HG03060 (cell line): ENCODE measurements around the gene IMP3.
"Not testable (repeated sequence)": the region's sequence is repeated elsewhere in the genome, so short reads cannot be mapped to it uniquely, and the experiment has no call there.

Experiments used
- ATAC-seq: cut with Tn5 transposase; IDR thresholded peaks from one replicate; pipeline ENCODE4 v1.9.1; 2021; ENCODE audit warnings: low read depth, moderate number of reproducible peaks; ENCODE audit not compliant: unreplicated experiment

IMP3 gene, protein sequence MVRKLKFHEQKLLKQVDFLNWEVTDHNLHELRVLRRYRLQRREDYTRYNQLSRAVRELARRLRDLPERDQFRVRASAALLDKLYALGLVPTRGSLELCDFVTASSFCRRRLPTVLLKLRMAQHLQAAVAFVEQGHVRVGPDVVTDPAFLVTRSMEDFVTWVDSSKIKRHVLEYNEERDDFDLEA

DNA sequence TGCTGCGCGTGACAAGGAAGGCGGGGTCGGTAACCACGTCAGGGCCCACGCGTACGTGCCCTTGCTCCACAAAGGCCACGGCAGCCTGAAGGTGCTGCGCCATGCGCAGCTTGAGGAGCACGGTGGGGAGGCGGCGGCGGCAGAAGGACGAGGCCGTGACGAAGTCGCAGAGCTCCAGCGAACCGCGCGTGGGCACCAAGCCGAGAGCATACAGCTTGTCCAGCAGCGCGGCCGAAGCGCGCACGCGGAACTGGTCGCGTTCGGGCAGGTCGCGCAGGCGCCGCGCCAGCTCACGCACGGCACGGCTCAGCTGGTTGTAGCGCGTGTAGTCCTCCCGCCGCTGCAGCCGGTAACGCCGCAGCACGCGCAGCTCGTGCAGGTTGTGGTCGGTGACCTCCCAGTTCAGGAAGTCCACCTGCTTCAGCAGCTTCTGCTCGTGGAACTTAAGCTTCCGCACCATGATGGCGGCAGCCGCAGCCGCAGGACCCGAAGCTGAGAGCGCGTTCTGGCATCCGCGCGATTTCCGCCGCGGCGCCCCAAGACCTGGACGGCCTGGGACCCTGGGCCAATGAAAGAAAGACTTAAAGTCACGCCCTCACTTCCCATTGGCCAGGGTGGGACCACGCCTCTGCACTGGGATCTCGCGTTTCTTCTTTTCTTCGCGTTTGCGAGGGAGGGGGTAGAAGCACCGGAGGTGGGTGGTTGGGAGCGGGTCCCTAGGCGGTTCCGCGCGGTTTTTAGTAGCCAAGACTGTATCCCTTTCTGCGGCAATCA is at the start of gene IMP3:
IMP3 (minus strand) TSS at position 516 of the 774 bp plus-strand sequence; CDS start at position 460, 56 bp downstream.
- peak; percentile 76 for ATAC-seq

DNA sequence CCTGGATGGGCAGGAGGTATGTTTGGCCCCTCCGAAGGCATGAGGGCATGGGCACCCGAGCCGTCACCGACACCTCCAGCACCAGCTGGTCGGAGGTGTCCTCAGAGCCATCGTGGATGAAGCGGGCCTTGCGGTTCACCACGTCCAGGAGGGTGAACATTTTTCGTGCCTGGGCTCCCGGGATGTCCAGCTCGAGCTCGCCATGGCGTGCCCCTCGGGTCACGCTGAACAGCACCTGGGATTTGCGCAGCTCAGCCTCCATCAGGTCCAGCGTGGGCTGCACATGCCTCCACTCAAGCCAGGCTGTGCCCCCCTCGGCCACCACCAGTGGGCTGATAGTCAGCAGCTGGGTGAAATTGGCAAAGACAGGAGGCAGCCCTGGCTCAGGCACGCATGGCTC is 49.4 kb upstream of the IMP3 start:
- not testable (repeated sequence) for ATAC-seq

DNA sequence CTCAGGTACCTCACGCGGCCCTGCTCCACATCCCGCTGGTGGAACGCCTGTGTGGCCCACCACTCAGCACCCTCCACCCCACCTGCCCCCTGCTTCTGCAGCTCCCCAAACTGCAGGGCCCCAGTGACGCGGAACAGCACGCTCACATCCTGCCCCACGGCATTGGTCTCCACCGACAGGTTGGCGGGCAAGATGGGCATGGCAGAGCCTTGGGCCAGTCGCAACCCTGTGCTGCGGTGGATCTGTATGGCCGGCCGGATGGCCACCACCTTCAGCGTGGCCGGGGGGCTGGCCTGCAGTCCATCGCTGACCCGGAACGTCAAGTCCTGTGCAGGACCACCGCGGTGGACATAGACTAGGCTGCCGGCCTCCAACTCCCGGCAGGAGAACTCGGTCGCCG is 48.8 kb upstream of the IMP3 start:
- ATAC-seq, result no peak

DNA sequence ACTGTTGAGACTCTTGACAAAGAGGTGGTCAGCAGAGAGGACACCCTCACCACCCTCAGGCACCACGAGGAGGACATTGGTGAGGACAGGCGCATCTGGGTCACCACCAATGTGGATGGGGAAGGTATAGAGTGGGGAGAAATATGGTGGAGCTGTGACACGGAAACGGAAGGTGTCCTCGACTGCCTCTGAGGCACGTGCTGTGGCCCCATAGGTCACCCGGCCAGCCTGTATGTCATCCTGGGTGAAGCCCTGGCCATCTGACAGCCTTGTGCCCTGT is 48.2 kb upstream of the IMP3 start:
- no peak for ATAC-seq

DNA sequence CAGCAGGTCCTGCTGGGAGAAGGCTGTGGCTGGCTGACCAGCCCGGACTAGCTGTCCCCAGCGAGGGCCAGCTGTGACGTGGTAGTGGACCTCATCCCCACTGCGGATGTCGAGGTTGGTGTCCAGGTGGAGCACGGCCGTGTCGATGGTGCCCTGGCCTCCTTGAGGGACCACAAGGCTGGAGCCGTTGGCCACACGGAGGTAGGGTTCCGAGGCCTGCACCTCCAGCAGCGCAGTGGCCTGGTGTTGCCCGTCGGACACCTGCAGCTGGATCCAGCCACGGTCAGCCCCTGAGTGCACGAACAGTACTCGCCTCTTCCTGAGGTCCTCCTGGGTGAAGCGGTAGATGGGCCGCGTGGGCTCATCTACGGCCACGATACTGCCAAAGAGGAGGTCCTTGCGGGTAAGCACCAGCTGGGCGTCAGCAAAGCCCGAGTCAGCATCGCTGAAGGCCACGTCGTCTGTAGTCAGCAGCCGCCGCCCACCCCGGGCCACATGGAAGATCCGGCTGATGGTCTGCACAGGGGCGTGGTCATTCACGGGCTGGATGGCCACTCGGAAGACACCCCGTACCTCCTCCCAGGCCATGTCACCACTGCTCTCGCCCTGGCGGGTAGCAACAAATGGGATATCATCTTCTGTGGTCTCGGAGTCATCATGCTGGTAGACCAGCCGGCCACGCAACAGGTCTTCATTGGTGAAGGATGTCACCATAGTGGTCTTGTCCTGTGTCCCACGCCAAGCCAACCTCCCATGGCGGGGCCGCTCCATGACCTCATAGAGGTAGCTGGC is 47.7 kb upstream of the IMP3 start:
- ATAC-seq, result no peak

DNA sequence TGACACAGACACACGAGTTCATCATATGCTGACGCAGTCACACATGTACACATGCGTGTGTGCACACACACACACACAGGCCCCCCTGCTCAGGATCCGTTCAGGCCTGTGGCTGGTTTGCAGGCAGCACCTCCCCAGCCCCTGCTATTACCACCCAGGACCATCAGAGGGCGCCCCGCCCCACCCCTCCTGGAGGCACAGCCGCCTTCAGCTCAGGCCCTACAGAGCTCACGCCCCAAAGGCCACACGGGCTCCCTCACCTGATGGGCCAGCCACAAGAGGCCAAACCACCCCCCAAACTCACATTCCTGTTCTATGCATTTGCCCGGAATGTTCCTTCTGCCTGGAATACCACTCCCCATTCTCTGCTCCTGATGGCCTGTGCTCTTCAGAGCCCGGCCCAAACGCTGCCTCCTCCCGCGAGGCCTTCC is 46.2 kb upstream of the IMP3 start:
- ATAC-seq, result not testable (repeated sequence)

DNA sequence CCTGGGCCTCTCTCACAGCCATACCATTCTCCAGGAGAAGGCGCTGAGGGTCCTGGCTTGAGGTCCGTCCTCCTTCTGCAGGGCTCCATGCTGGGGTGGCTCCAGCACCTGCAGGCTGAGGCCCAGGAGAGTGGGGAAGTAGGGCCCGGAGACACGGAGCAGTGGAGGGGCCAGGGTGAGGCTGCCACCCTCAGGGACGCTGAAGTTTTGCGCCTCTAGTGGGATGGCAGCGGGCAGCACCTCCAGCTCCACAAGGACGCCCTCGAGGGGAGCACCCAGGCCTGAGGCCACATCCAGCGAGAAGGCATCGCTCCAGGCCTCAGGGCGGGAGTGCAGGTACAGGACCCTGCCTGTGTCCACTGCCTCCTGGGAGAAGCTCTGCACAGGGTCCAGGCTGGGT is 45.2 kb upstream of the IMP3 start:
- no peak for ATAC-seq

DNA sequence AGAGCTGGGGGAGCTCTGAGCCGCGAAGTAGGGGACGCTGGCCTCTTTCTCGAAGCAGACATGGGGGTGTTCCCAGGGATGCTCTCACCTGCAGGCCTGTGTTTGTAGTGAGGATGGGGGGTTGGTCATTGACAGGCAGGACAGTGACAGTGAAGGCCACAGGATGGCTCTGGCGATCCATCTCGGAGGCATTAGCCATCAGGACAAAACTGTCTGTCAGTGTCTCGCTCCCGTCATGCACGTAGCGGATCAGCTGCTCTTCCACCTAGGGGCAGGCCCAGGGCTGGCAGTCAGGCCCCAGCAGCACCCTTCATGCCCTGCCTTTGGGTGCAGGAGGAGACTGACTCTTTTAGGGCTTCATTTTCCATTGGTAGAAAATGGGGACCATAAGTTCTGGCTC is 44.6 kb upstream of the IMP3 start:
- ATAC-seq, result no peak

DNA sequence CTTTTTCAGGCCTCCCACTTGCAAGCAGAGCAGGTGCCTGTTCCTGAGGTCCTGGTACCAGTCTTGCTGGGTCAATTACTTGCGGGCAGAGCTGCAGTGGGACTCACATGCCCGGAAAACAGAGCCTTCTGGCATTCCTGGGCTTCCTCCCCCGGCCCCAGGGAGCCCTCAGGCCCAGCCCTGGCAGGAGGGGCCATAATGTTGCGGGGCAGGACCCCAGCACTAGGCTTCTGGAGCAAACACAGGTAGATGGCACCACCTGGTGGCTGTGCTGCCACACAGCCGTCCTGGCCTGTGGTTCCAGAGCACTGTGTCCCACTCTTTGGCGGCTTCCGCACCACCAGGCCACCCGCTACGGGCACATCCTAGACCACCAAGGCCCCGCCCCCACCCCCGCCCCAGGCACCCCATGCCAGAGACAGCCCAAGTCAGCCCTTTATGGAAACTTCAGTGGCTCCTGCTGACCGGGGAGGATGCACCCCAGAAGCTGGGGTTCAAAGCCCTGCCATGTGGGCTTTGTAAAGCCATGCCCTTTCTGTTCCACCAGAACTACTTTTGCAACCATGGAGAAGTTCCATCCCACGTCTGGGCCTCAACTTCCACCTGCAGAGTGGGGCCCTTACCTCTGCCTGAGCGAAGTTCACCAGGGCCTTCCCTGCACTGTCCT is 43.8 kb upstream of the IMP3 start:
- not testable (repeated sequence) for ATAC-seq

DNA sequence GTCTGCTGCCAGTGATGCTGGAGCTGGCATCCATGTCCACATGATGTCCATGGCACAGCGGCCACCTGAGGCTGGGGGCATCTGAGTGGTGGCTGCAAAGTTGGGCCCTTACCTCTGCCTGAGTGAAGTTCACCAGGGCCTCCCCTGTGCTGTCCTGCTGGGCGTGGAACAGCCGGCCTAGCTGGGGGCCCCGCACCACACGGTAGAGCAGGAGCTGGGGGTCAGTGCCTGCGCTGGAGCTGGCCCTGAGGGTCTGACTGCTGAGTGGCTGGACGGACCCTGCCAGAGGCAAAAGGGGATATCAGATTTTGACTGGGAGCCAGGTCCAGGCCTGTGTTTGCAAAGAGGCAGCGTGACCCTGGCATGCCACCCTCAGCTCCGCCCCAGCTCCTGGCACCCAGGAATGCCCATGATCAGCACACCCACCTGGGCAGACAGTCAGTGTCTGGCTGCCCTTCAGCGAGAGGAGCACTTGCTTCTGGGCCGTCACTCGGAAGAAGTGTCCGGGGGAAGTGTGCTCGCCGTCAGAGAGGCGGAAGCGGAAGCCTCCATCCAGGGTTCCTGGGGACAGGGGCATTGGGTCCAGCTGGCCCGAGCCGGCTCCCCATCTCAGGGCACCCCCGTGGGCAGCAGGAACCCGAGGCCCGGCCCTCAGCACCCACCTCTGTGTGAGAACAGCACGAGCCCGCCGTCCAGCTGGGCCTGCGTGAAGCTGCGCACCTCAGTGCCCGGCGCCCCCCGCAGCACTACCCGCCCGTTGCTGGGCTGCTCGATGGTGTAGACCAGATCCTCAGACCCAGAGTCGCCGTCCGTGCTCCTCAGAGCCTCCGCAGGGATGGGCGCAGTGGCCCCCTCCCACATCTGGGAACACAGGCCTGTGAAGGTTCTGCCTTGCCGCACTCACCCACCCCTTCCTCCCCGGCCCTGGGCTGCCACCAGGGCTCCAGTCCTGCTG is 42.4 kb upstream of the IMP3 start:
- no peak for ATAC-seq

DNA sequence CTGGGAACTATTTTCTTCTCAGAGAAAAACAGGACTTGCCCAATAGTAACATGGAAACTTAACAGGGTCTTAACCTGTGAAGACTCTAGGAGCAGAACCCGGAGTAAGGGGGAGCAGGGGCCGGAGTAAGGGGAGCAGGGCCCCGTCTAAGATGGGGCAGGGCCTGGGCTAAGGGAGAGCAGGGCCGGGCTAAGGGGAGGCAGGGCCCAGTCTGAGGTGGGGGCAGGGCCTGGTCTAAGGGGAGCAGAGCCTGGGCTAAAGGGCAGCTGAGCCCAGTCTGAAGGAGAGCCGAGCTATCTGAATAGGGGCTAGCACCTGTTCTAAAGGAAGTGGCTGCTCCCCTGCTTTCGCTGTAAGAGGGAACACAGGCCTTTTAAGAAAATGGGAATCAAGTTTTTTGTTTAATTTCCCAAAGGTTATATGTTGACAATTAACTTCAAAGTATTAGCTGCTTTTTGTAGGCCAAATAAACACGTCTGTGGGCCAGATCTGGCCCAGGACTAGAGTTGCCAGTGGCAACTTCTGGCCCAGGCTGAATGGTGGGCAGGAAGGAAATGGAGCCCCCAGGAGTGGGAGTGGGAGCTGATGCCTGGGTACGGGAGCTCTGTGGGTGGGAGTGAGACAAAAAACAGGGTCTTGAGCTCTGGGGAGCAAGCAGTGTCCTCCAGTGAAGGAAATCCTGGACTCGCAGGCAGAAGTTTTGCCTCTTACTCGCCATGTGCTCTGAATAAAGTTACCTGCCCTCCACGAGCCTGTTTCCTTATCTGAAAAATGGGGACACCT is 40.2 kb upstream of the IMP3 start:
- no peak for ATAC-seq

DNA sequence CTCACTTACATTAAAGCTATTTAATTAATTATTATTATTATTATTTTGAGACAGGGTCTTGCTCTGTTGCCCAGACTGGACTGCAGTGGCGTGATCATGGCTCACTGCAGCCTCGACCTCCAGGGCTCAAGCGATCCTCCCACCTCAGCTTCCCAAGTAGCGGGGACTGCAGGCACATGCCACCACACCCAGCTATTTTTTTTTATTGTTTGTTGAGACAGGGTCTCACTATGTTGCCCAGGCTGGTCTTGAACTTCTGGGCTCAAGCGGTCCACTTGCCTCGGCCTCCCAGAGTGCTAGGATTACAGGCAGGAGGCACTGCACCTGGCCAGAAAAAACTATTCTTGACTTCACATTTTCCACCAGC is 38.3 kb upstream of the IMP3 start:
- ATAC-seq, result not testable (repeated sequence)

DNA sequence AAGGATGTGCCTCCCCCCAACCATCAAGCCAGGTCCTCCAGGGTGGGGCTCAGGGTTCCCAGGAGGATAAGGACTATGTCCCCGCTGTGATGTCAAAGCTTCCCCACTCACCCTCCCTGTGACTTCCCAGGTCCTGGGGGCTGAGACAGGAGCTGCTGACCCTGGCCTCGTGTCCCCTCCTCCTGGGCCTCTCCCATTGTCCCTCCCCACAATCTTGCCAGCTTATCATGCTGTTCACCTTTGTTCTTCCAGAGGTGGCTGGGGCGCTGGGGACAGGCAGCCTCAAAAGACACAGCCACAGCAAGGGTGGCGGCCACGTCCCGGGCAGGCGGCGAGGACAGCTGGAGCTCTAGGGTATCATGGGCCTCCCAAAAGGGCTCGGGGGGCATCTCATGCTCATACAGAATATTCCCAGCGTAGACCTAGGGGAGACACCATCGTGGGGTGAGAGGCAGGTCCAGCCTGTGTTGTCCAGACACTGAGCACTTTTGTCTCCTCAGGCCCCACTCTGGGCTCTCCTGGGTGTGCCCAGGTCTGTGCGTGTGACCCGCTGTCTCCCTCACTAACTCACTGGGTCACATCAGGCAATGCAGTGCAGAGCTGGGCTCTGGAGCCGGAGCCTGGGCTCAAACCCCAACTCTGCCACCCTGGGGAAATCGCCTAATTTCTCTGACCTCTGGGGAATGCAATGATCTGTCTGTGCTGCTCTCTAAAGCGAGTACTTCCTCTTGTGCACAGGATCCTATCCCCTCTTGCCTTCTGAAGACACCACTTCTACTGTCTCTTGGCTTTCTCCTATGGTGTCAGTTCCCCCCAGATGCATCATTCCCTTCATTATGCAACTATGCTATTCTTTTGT is 37.7 kb upstream of the IMP3 start:
- no peak for ATAC-seq

DNA sequence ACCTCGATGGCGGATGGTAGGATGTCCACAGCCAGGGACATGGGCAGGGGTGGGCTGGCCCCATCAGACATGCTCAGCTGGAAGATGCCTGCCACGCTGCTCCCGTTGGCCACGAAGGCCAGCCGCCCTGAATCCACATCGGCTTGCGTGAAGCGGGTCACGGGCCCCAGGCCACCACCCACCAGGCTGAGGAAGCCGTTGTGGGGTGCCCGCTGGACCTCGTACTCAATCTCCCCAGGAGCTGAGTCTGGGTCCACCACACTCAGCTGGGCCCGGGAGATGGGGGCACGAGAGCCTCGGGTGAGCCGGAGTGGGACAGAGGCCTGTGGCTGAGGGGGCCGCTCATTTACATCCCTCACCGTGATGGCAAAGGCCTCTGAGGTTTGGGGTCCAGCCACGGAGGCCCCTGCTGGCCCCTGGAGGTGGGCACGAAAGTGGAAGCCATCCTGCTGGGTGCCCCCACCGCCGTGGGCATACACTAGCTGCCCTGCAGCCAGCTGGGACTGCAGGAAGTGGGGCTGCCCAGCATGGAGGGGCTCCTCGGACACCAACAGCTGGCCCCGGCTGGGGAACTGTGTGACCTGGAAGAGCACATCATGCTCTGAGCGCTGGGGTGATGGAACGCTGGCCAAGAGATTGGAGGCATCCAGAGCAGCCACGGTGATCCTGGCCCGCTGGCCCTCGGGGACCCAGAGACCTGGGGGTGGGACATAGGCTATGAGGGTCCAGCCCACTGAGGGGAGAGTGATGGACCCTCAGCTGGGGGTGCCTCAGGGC is 36.9 kb upstream of the IMP3 start:
- ATAC-seq, result no peak

DNA sequence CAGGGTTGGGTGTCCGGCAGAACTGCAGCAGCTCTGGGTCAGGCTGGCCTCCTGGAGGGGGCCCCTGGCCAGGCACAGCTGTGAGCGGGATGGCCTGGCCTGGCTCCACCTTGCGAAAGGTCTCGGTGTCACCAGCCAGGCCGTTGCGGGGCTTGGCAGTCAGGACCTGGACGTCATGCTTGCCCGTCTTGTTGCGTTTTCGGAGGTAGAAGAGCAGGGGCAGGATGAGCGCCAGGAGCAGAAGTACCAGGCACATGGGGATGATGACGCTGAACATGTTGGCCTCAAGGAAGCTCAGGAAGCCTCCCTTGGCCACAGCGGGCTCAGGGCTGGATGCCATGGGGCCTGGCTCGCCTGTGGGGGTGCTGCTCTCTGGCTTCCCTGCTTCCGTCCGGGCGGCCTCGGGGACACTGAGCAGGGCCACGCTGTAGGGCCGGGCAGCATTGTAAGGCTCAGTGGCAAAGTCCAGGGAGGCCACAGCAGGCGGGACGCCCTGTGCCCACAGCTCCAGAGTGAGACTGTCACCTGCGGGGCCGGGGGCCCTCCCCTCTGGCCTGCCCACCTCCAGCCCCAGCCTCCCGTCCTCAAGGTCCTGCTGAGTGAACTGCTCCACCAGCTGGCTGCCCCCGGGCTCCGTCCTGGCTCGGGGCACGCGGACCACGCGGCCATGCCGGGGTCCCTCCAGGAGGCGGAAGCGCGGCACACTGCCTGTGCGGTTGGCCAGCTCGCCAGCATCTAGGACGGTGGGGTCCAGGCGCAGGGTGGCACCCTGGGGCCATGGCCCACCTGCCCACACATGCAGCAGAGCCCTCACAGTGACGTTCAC is 35.8 kb upstream of the IMP3 start:
- no peak for ATAC-seq

DNA sequence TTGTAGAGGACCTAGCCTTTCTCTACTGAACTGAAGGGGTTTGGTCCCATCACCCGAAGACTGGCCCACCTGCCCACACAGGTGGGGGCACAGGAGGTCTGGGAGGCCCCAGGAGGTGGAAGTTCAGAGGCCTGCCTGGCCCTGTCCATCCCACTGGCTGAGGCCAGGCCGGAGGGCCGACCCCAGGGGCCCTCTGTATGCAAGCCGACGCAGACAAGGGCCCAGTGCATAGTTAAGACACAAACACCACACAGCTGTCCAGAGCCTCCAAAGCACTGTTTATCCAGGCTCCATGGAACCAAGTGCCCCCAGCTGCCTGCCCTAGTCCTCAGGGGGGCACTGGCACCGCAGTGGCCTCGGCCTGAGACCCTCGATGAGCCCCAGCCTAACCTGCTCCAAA is 34.3 kb upstream of the IMP3 start:
- ATAC-seq, result no peak
